PC-9 (cell line): Measurements from ENCODE around the gene PRR15L. TPM values are rescaled to one million over a fixed set of nuclear protein-coding genes. Genes with fewer than 3 reads are reported as not detected.
A peak's percentile ranks its signal among the peaks of the same experiment; 100 is the strongest.

Experiments
- BruUV-seq: library from RNA; stranded (reverse); fragments of 400-500 nt; replicated peaks from 2 replicates; lab custom pipeline; 2021; lab: Mats Ljungman, UMichigan
- CTCF ChIA-PET: fragments of 300-600 bp; sonication (Branson Sonifier 250); formaldehyde crosslinking; loops from one replicate; lab custom pipeline; 2022; ENCODE audit warnings: antibody characterized with exemption; lab: Charles Lee
- POLR2A ChIA-PET: fragments of 300-600 bp; sonication (Branson Sonifier 250); formaldehyde crosslinking; loops from one replicate; lab custom pipeline; 2022; ENCODE audit warnings: antibody characterized with exemption; ENCODE audit not compliant: unreplicated experiment; lab: Charles Lee
- DNase-seq, 2 experiments: peaks; one replicate each; pipeline versions ENCODE4 v3.0.0 to v3.0.0-alpha.2; 2015 to 2022; ENCODE audit warnings: mixed read lengths in 1 of 2
- H2AFZ ChIP-seq: fragments of 200-600 bp; sonication (generic); 2 replicates; pipeline ENCODE4 v1.8.1; 2017; ENCODE audit warnings: antibody characterized with exemption
- H3F3A ChIP-seq: fragments of 200-600 bp; sonication (generic); 2 replicates; pipeline ENCODE4 v1.8.1; 2017; ENCODE audit warnings: antibody characterized with exemption, mild to moderate bottlenecking, low read depth; ENCODE audit not compliant: insufficient read depth
- H3K27ac ChIP-seq: fragments of 200-600 bp; sonication (generic); 2 replicates; pipeline ENCODE4 v1.6.1; 2016; ENCODE audit warnings: mixed run types
- H3K27me3 ChIP-seq: fragments of 200-600 bp; sonication (generic); 2 replicates; pipeline ENCODE4 v1.6.1; 2016; ENCODE audit warnings: low read depth, mixed run types; ENCODE audit not compliant: insufficient read depth
- H3K36me3 ChIP-seq: fragments of 200-600 bp; sonication (generic); 2 replicates; pipeline ENCODE4 v1.6.1; 2016; ENCODE audit warnings: low read depth, mixed run types
- H3K4me1 ChIP-seq: fragments of 200-600 bp; sonication (generic); replicated peaks from 2 replicates; pipeline ENCODE4 v1.6.1; 2016; ENCODE audit warnings: mixed run types; ENCODE audit not compliant: insufficient read depth
- H3K4me2 ChIP-seq: fragments of 200-600 bp; sonication (generic); 2 replicates; pipeline ENCODE4 v1.6.1; 2017; ENCODE audit warnings: mixed run types
- H3K4me3 ChIP-seq: fragments of 200-600 bp; sonication (generic); 2 replicates; pipeline ENCODE4 v1.6.1; 2016; ENCODE audit warnings: mixed run types
- H3K79me2 ChIP-seq: fragments of 200-600 bp; sonication (generic); 2 replicates; pipeline ENCODE4 v1.6.1; 2017; ENCODE audit warnings: low read depth, mixed run types
- H3K9me2 ChIP-seq: fragments of 200-600 bp; sonication (generic); 2 replicates; pipeline ENCODE4 v1.8.1; 2017; ENCODE audit warnings: mild to moderate bottlenecking; ENCODE audit not compliant: insufficient read depth
- H3K9me3 ChIP-seq: fragments of 200-600 bp; sonication (generic); 2 replicates; pipeline ENCODE4 v1.8.1; 2016; ENCODE audit warnings: low read depth; ENCODE audit not compliant: insufficient read depth
- H4K20me1 ChIP-seq: fragments of 200-600 bp; sonication (generic); 2 replicates; pipeline ENCODE4 v1.8.1; 2017; ENCODE audit not compliant: insufficient read depth
- CTCF ChIP-seq: fragments of 200-600 bp; sonication (generic); conservative IDR thresholded peaks from 2 replicates; pipeline ENCODE4 v1.6.1; 2017; ENCODE audit warnings: mixed run types, antibody characterized with exemption, mild to moderate bottlenecking, moderate library complexity
- EZH2 ChIP-seq: fragments of 200-600 bp; sonication (generic); IDR thresholded peaks from 2 replicates; pipeline ENCODE4 v1.8.0; 2017; ENCODE audit warnings: antibody characterized with exemption, low read depth
- intact Hi-C: fragments of 100-400 bp; cut with micrococcal nuclease; formaldehyde crosslinking; loops from one replicate; pipeline ENCODE4 v1.10.0; 2022; ENCODE audit not compliant: unreplicated experiment
- total RNA-seq: library from RNA; stranded (reverse); gene quantifications from 2 replicates; pipeline ENCODE4 v1.2.3, GENCODE V29; 2021

Gene PRR15L
- total RNA-seq, 1 experiment from 2014 or later, result 5.3 TPM

- ChIA-PET CTCF (interaction anchor here (0.6 to 1.9 kb wide), 5 partner anchors 8 to 60 kb away, joined by 3 to 19 read pairs (median 6); partner anchors contain the start of genes CDK5RAP3 and PRR15L), POLR2A (no interaction called here)
- no TSS peak for BruUV-seq
- H3K36me3 ChIP-seq, result peaks cover 17% of the 10 kb centered on the region
- H3K4me1 ChIP-seq, result peaks cover 32% of the 10 kb centered on the region
- peak overlapping the region; percentile 42; the same call in 1 of the 2 replicates for H3K4me3 ChIP-seq
- no peaks in the 10 kb centered on the region for H3K27me3 ChIP-seq
- peak; percentile 85 to 86 for DNase-seq
- H2AFZ ChIP-seq, result peak overlapping the region; percentile 42
- peaks cover 48% of the 10 kb centered on the region; the same call in 1 of the 2 replicates for H3F3A ChIP-seq
- H3K27ac ChIP-seq, result peak overlapping the region; percentile 74
- no peaks in the 10 kb centered on the region for H3K9me3 ChIP-seq
- TF ChIP-seq EZH2, result no peak
- TF ChIP-seq CTCF, result peak; percentile 99
- intact Hi-C loops, result loop anchor here (1.0 to 10.0 kb wide), 3 partner anchors 21 to 666 kb away; partner anchors contain the start of genes HOXB7 and HOXB8
- peaks cover 3% of the 10 kb centered on the region; the same call in 1 of the 2 replicates for H3K79me2 ChIP-seq
- H4K20me1 ChIP-seq, result no peaks in the 10 kb centered on the region
- peak overlapping the region; percentile 79 for H3K4me2 ChIP-seq
- no peaks in the 10 kb centered on the region for H3K9me2 ChIP-seq
Measured at GRCh38 chr17:47949197-47949759, 8.4 kb downstream of the PRR15L start.

GRCh38 chr17:47948706-47949196 is 8.9 kb downstream of the PRR15L start:
- BruUV-seq, result no TSS peak
- ChIA-PET POLR2A (interaction anchor here (0.6 kb wide), 1 partner anchor 117 kb away, joined by 3 read pairs; the partner anchor contains the start of genes LRRC46 and MRPL10), CTCF (interaction anchor here (0.6 to 1.9 kb wide), 4 partner anchors 15 to 59 kb away, joined by 3 to 19 read pairs (median 6); partner anchors contain the start of gene CDK5RAP3)
- H3K27me3 ChIP-seq, result no peaks in the 10 kb centered on the region
- DNase-seq, result peak in 1 of 2 experiments; percentile 78
- TF ChIP-seq EZH2 (no peak), CTCF (no peak)
- H3K27ac ChIP-seq, result peak overlapping the region; percentile 74
- H4K20me1 ChIP-seq, result no peaks in the 10 kb centered on the region
- peaks cover 32% of the 10 kb centered on the region for H3K4me1 ChIP-seq
- intact Hi-C loops, result loop anchor here (1.0 to 10.0 kb wide), 3 partner anchors 22 to 666 kb away; partner anchors contain the start of genes HOXB7 and HOXB8
- peak overlapping the region; percentile 79 for H3K4me2 ChIP-seq
- H3F3A ChIP-seq, result peaks cover 48% of the 10 kb centered on the region; the same call in 1 of the 2 replicates
- no peak overlapping the region for H2AFZ ChIP-seq
- 0 out of 2 replicates have a peak, but pooled peaks cover 5% of the 10 kb centered on the region for H3K79me2 ChIP-seq
- no peak overlapping the region for H3K4me3 ChIP-seq
- H3K9me3 ChIP-seq, result no peaks in the 10 kb centered on the region
- H3K36me3 ChIP-seq, result peaks cover 17% of the 10 kb centered on the region
- H3K9me2 ChIP-seq, result no peaks in the 10 kb centered on the region

- ChIA-PET POLR2A (interaction anchor here (0.5 to 0.9 kb wide), 7 partner anchors 10 to 269 kb away, joined by 3 to 13 read pairs (median 5); partner anchors contain the start of genes CDK5RAP3 and PRR15L), CTCF (interaction anchor here (0.6 to 1.9 kb wide), 10 partner anchors 10 to 348 kb away, joined by 3 to 13 read pairs (median 4); partner anchors contain the start of genes CDK5RAP3, SCRN2 and SP2)
- H3K27ac ChIP-seq, result peak overlapping the region; percentile 74
- peaks cover 48% of the 10 kb centered on the region; the same call in 1 of the 2 replicates for H3F3A ChIP-seq
- H3K79me2 ChIP-seq, result peaks cover 23% of the 10 kb centered on the region
- H4K20me1 ChIP-seq, result no peaks in the 10 kb centered on the region
- no peak overlapping the region for H3K4me3 ChIP-seq
- intact Hi-C loops, result loop anchor here (1.0 to 10.0 kb wide), 3 partner anchors 51 to 668 kb away; partner anchors contain the start of genes HOXB7, HOXB8, SCRN2 and SP2
- no peaks in the 10 kb centered on the region for H3K9me2 ChIP-seq
- H2AFZ ChIP-seq, result no peak overlapping the region
- peak; percentile 97 for TF ChIP-seq CTCF
- TF ChIP-seq EZH2, result no peak
- peak overlapping the region; percentile 17; the same call in 1 of the 2 replicates for H3K4me2 ChIP-seq
- H3K27me3 ChIP-seq, result no peaks in the 10 kb centered on the region
- H3K9me3 ChIP-seq, result no peaks in the 10 kb centered on the region
- H3K4me1 ChIP-seq, result peaks cover 46% of the 10 kb centered on the region
- DNase-seq, result peak; percentile 84 to 99
- BruUV-seq, result no TSS peak
- H3K36me3 ChIP-seq, result peaks cover 20% of the 10 kb centered on the region
Measured at GRCh38 chr17:47946929-47947397, 10.7 kb downstream of the PRR15L start.
